EH (cell line): Measurements from ENCODE around the gene NR3C1.
"Not testable (repeated sequence)": the region's sequence is repeated elsewhere in the genome, so short reads cannot be mapped to it uniquely, and the experiment has no call there.

Source experiments
- DNase-seq: peaks from one replicate; pipeline ENCODE4 v3.0.0-alpha.2; 2015; ENCODE audit warnings: low read depth

Gene NR3C1

GRCh38 chr5:143336485-143336884 lies 67.0 kb downstream of the NR3C1 start:
- DNase-seq: no peak

- no peak for DNase-seq
Observed at GRCh38 chr5:143334903-143335302, 68.6 kb downstream of the NR3C1 start.

GRCh38 chr5:143334380-143334779 lies 69.1 kb downstream of the NR3C1 start:
- peak; percentile 67 for DNase-seq

GRCh38 chr5:143331956-143332355 lies 71.5 kb downstream of the NR3C1 start:
- no peak for DNase-seq

- DNase-seq: no peak
Observed at GRCh38 chr5:143329843-143330242, 73.6 kb downstream of the NR3C1 start.

GRCh38 chr5:143328589-143329220 lies 74.8 kb downstream of the NR3C1 start:
- DNase-seq: no peak

- DNase-seq: not testable (repeated sequence)
Observed at GRCh38 chr5:143325086-143325485, 78.4 kb downstream of the NR3C1 start.

- DNase-seq: not testable (repeated sequence)
Observed at GRCh38 chr5:143322931-143323630, 80.4 kb downstream of the NR3C1 start.

- no peak for DNase-seq
Observed at GRCh38 chr5:143322176-143322575, 81.3 kb downstream of the NR3C1 start.

GRCh38 chr5:143319437-143320227 lies 83.9 kb downstream of the NR3C1 start:
- DNase-seq: no peak

- DNase-seq: no peak
Observed at GRCh38 chr5:143318833-143319232, 84.7 kb downstream of the NR3C1 start.

GRCh38 chr5:143318270-143318669 lies 85.2 kb downstream of the NR3C1 start:
- DNase-seq: no peak

- DNase-seq: peak; percentile 51
Observed at GRCh38 chr5:143316844-143317631, 86.4 kb downstream of the NR3C1 start.

GRCh38 chr5:143316337-143316736 lies 87.1 kb downstream of the NR3C1 start:
- no peak for DNase-seq

GRCh38 chr5:143315929-143316328 lies 87.6 kb downstream of the NR3C1 start:
- DNase-seq: no peak

GRCh38 chr5:143315214-143315613 lies 88.3 kb downstream of the NR3C1 start:
- DNase-seq: no peak

GRCh38 chr5:143314659-143315058 lies 88.8 kb downstream of the NR3C1 start:
- peak; percentile 89 for DNase-seq

- DNase-seq: no peak
Observed at GRCh38 chr5:143314099-143314498, 89.4 kb downstream of the NR3C1 start.

GRCh38 chr5:143313298-143313852 lies 90.1 kb downstream of the NR3C1 start:
- no peak for DNase-seq

GRCh38 chr5:143312822-143313221 lies 90.7 kb downstream of the NR3C1 start:
- no peak for DNase-seq

GRCh38 chr5:143311955-143312354 lies 91.5 kb downstream of the NR3C1 start:
- peak; percentile 69 for DNase-seq

- DNase-seq: peak; percentile 84
Observed at GRCh38 chr5:143311428-143311827, 92.1 kb downstream of the NR3C1 start.
